Activated naive CD4-positive, alpha-beta T cell treated with anti-CD3 and anti-CD28 coated beads, Interleukin-2, amount 50 U/mL, for 16 hours (primary cell): ENCODE data around the gene TSPAN33.
"Not testable (repeated sequence)": the region's sequence is repeated elsewhere in the genome, so short reads cannot be mapped to it uniquely, and the experiment has no call there.

Experiments
- DNase-seq: peaks from one replicate; pipeline ENCODE4 v3.0.0-alpha.2; 2020

The TSPAN33 gene

DNA sequence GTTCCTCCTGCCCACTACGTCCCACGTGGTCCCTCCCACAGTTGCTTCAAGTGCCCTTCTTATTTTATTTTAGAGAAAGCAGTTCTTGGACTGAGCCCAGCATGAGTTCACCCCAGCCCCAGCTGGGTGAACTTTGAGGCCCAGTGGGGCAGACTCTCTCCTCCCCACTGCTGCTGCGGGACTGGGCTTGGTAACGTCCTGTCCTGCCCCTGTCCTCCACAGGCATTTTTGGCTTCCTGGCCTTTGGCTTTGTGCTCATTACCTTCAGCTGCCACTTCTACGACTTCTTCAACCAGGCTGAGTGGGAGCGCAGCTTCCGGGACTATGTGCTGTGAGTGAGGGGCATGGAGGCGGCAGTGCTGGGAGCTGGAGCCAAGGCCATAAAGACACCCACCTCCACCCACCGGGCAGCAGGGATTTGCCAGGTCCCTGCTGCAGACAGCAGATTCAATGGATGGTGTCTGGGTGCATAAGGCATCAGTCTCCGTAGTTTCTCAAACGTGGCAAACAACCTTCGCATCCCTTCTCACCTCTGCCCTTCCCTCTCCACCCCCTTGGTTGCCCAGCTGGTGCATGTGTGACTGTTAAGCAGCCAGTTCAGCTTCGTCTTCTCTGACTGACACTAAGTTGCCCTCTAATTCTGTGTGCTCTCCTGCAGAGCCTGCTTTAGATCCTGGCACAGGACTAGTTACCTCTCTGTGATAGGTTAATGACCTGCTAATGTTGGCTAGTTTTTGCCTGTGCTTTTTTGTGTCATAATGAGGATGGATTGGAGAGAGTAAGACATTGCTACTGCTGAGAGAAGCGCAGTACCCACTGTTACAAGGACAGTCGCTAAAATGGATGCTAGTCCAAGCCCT lies 64.8 kb downstream of the TSPAN33 start:
- no peak for DNase-seq

DNA sequence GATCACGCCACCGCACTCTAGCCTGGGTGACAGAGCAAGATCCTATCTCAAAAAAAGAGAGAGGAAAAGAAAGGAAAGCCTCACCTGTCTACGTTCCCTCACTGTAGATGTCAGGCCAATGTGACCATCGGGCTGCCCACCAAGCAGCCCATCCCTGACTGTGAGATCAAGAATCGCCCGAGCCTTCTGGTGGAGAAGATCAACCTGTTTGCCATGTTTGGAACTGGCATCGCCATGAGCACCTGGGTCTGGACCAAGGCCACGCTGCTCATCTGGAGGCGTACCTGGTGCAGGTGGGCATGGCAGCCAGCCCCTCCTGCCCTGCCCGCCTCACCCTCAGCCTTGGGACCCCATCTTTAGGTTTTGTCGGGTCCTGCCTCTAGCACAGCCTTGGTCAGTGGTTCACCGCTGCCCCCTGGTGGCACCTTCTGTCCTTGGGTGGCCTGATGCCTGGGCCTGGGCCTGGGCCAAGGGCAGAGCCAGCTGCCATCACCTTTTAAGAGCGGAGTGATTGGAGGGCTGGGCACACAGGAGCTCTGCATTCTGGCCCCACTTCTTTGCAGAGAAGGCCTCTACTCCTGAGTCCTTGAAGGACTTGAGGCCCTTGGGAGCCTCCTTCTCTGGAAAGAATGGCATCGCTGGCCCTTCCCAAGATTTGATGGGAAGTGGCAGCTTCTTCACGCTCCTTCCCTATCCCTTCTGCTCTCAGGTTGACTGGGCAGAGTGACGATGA lies 65.9 kb downstream of the TSPAN33 start:
- peak; percentile 73 for DNase-seq

- DNase-seq = no peak
Measured at GRCh38 chr7:129210989-129211312, 66.4 kb downstream of the TSPAN33 start.

DNA sequence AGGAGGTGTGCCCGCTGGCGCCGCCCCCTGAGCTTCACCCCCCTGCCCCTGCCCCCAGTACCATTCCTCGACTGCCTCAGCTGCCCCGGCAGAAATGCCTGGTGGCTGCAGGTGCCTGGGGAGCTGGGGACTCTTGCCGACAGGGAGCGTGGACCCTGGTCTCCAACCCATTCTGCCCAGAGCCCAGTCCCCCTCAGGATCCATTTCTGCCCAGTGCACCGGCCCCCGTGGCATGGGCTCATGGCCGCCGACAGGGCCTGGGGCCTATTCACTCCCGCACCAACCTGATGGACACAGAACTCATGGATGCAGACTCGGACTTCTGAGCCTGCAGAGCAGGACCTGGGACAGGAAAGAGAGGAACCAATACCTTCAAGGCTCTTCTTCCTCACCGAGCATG lies 67.6 kb downstream of the TSPAN33 start:
- DNase-seq = no peak

GRCh38 chr7:129212596-129212995 lies 68.1 kb downstream of the TSPAN33 start:
- no peak for DNase-seq

- no peak for DNase-seq
Measured at GRCh38 chr7:129213828-129214227, 69.3 kb downstream of the TSPAN33 start.

- DNase-seq = not testable (repeated sequence)
Measured at GRCh38 chr7:129215691-129216090, 71.2 kb downstream of the TSPAN33 start.

GRCh38 chr7:129216101-129216715 lies 71.7 kb downstream of the TSPAN33 start:
- DNase-seq = not testable (repeated sequence)

GRCh38 chr7:129216821-129217416 lies 72.4 kb downstream of the TSPAN33 start:
- DNase-seq = not testable (repeated sequence)

- peak; percentile 75 for DNase-seq
Measured at GRCh38 chr7:129218514-129219062, 74.1 kb downstream of the TSPAN33 start.

GRCh38 chr7:129219166-129219565 lies 74.7 kb downstream of the TSPAN33 start:
- not testable (repeated sequence) for DNase-seq
